ENCODE measurements around the gene CCDC107. TPM values are rescaled to one million over a fixed set of nuclear protein-coding genes. Genes with fewer than 3 reads are reported as not detected.
"Not testable (repeated sequence)": the region's sequence is repeated elsewhere in the genome, so short reads cannot be mapped to it uniquely, and the experiment has no call there.

The CCDC107 gene
- total RNA-seq, 2 experiments from 2014 or later = 11.4 to 20.3 TPM

DNA sequence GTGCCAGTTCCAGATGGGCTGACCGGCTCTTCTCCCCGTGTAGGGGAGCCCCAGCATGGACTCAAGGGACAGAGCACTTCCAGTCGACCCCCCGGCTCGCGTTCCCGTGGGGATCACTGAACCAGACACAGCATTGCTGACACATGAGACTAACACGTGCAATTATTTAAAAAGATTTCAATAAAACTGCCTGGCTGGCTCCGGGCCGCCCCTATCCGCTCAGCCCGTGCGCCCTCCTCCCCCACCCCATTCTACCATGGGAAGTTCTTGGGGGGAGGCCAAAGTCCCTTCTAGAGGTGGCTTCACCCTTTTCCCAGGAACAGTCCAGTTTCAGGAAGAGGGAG lies 48.3 kb upstream of the CCDC107 start:
- BruUV-seq (replicated peaks) = no TSS peak
- Histone ChIP-seq H2AFZ (ENCODE audit: low read length) (no peak overlapping the region), H3K36me3 (ENCODE audit: insufficient read depth, low read length) (peaks cover 65% of the 10 kb centered on the region), H3K4me3 (ENCODE audit: low read depth, low read length, poor library complexity, severe bottlenecking) (no peak overlapping the region), H4K20me1 (ENCODE audit: insufficient read depth, low read length) (no peaks in the 10 kb centered on the region), H3K79me2 (ENCODE audit: insufficient read depth, low read depth, low read length) (peaks cover 15% of the 10 kb centered on the region), H3K4me2 (ENCODE audit: low read length) (no peak overlapping the region), H3K9me2 (ENCODE audit: insufficient read depth, low read length) (no peaks in the 10 kb centered on the region), H3K4me1 (ENCODE audit: insufficient read depth, low read length, poor library complexity, severe bottlenecking) (peaks cover 21% of the 10 kb centered on the region), H3K27ac (ENCODE audit: low read depth, low read length, poor library complexity, severe bottlenecking) (no peak overlapping the region), H3K9me3 (ENCODE audit: low read length) (no peaks in the 10 kb centered on the region)
- ChIA-PET CTCF (ENCODE audit: unreplicated experiment) (no interaction called here), POLR2A (no interaction called here)
- TF ChIP-seq EZH2phosphoT487 (IDR thresholded peaks at IDR 0.05; ENCODE audit: borderline replicate concordance, low read depth, low read length) = no peak
- TF ChIP-seq, protein P1, sequence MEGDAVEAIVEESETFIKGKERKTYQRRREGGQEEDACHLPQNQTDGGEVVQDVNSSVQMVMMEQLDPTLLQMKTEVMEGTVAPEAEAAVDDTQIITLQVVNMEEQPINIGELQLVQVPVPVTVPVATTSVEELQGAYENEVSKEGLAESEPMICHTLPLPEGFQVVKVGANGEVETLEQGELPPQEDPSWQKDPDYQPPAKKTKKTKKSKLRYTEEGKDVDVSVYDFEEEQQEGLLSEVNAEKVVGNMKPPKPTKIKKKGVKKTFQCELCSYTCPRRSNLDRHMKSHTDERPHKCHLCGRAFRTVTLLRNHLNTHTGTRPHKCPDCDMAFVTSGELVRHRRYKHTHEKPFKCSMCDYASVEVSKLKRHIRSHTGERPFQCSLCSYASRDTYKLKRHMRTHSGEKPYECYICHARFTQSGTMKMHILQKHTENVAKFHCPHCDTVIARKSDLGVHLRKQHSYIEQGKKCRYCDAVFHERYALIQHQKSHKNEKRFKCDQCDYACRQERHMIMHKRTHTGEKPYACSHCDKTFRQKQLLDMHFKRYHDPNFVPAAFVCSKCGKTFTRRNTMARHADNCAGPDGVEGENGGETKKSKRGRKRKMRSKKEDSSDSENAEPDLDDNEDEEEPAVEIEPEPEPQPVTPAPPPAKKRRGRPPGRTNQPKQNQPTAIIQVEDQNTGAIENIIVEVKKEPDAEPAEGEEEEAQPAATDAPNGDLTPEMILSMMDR (conservative IDR thresholded peaks at IDR 0.05; ENCODE audit: low read length) = no peak
- intact Hi-C loops (cut with micrococcal nuclease; ENCODE audit: unreplicated experiment) = loop anchor here (10.0 kb wide), 1 partner anchor 535 kb away; the partner anchor contains the start of genes FANCG and VCP
- DNase-seq (ENCODE audit: low spot score) = no peak

DNA sequence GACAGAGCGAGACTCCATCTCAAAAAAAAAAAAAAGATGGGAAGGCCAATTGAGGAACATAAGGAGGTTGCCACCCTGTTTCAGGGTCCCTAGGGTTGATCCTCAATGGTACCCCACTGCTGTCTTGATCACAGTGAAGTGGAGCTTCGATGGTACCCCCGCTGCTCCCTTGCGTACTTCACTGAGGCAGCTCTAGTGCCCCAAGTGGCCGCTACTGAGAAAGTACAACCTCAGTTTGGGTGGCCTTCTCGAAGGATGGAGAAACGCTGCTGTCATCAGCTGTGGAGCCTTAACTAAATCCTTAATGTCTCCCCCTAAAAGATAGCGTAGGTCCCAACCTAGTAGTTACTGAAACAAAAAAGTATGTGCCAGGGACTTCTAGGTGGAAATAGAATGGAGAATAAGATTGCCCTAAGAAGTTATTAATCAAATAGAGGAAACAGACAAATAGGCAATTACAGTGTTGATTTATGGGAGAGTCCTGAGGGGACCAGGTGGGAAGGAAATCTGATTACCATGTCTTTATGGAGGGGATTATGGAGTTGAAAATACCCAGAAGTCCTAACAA lies 46.8 kb upstream of the CCDC107 start:
- peak; percentile 74 for DNase-seq (ENCODE audit: low spot score)
- Histone ChIP-seq H3K4me2 (ENCODE audit: low read length) (peak overlapping the region; percentile 0; the same call in 1 of the 2 replicates), H3K36me3 (ENCODE audit: insufficient read depth, low read length) (peaks cover 76% of the 10 kb centered on the region), H3K9me2 (ENCODE audit: insufficient read depth, low read length) (no peaks in the 10 kb centered on the region), H3K4me1 (ENCODE audit: insufficient read depth, low read length, poor library complexity, severe bottlenecking) (peaks cover 25% of the 10 kb centered on the region), H3K4me3 (ENCODE audit: low read depth, low read length, poor library complexity, severe bottlenecking) (no peak overlapping the region), H3K9me3 (ENCODE audit: low read length) (no peaks in the 10 kb centered on the region), H3K27ac (ENCODE audit: low read depth, low read length, poor library complexity, severe bottlenecking) (no peak overlapping the region), H2AFZ (ENCODE audit: low read length) (no peak overlapping the region), H4K20me1 (ENCODE audit: insufficient read depth, low read length) (no peaks in the 10 kb centered on the region), H3K79me2 (ENCODE audit: insufficient read depth, low read depth, low read length) (peaks cover 9% of the 10 kb centered on the region)
- ChIA-PET POLR2A (interaction anchor here (0.7 to 1.0 kb wide), 3 partner anchors 8 to 35 kb away, joined by 3 to 5 read pairs (median 3); no protein-coding TSS in a partner anchor), CTCF (ENCODE audit: unreplicated experiment) (interaction anchor here (0.8 to 1.5 kb wide), 2 partner anchors 37 to 76 kb away, joined by 3 to 4 read pairs; no protein-coding TSS in a partner anchor)
- BruUV-seq (replicated peaks) = no TSS peak
- TF ChIP-seq, protein P1 (conservative IDR thresholded peaks at IDR 0.05; ENCODE audit: low read length) = peak; percentile 84
- TF ChIP-seq EZH2phosphoT487 (IDR thresholded peaks at IDR 0.05; ENCODE audit: borderline replicate concordance, low read depth, low read length) = no peak
- intact Hi-C loops (cut with micrococcal nuclease; ENCODE audit: unreplicated experiment) = no loop called here

DNA sequence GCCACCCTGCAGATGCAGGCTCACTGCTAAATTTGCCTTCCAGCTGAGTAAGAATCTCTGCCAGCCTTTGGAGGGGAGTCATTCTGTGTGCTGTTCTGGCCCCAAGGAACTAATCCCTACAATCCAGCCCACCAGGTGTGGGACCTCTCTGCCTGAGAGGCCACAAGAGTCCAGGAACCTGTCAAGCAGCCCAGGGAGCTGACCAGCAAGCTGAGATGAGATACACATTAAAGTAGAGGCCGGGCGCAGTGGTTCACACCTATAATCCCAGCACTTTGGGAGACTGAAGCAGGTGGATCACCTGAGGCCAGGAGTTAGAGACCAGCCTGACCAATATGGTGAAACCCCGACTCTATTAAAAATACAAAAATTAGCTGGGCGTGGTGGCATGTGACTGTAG lies 46.0 kb upstream of the CCDC107 start:
- H3K4me3 ChIP-seq (ENCODE audit: low read depth, low read length, poor library complexity, severe bottlenecking); H3K9me2 ChIP-seq (ENCODE audit: insufficient read depth, low read length); H3K27ac ChIP-seq (ENCODE audit: low read depth, low read length, poor library complexity, severe bottlenecking); DNase-seq (ENCODE audit: low spot score); H3K4me2 ChIP-seq (ENCODE audit: low read length); H4K20me1 ChIP-seq (ENCODE audit: insufficient read depth, low read length); H3K9me3 ChIP-seq (ENCODE audit: low read length); intact Hi-C loops (cut with micrococcal nuclease; ENCODE audit: unreplicated experiment); H3K79me2 ChIP-seq (ENCODE audit: insufficient read depth, low read depth, low read length); BruUV-seq (replicated peaks); H2AFZ ChIP-seq (ENCODE audit: low read length): not testable (repeated sequence)
- H3K36me3 ChIP-seq (ENCODE audit: insufficient read depth, low read length) = peaks cover 70% of the 10 kb centered on the region
- ChIA-PET CTCF (ENCODE audit: unreplicated experiment) (interaction anchor here (1.0 to 1.5 kb wide), 2 partner anchors 8 to 76 kb away, joined by 3 to 4 read pairs; no protein-coding TSS in a partner anchor), POLR2A (interaction anchor here (0.6 to 1.2 kb wide), 5 partner anchors 34 to 103 kb away, joined by 3 to 5 read pairs (median 3); partner anchors contain the start of gene SIT1)
- H3K4me1 ChIP-seq (ENCODE audit: insufficient read depth, low read length, poor library complexity, severe bottlenecking) = peaks cover 25% of the 10 kb centered on the region

All from OCI-LY7 (cell line).